HepG2 (cell line): ENCODE results near the gene RTEL1. TPM values are rescaled to one million over a fixed set of nuclear protein-coding genes. Genes with fewer than 3 reads are reported as not detected.

Source experiments
- CAMTA2 ChIP-seq: sonication (generic); formaldehyde crosslinking; IDR thresholded peaks from 2 replicates; pipeline ENCODE4 v1.4.0; 2020; ENCODE audit warnings: mild to moderate bottlenecking, missing genetic modification reagents, borderline replicate concordance
- CERS6 ChIP-seq: sonication (generic); formaldehyde crosslinking; IDR thresholded peaks from 2 replicates; pipeline ENCODE4 v1.5.0; 2020; ENCODE audit warnings: missing genetic modification reagents
- CREB3 ChIP-seq: sonication (generic); formaldehyde crosslinking; IDR thresholded peaks from 2 replicates; pipeline ENCODE4 v1.5.0; 2020; ENCODE audit warnings: missing genetic modification reagents
- DMTF1 ChIP-seq: sonication (generic); formaldehyde crosslinking; IDR thresholded peaks from 2 replicates; pipeline ENCODE4 v1.4.0; 2020; ENCODE audit warnings: mild to moderate bottlenecking, missing genetic modification reagents
- FLYWCH1 ChIP-seq: sonication (generic); formaldehyde crosslinking; IDR thresholded peaks from 2 replicates; pipeline ENCODE4 v1.8.1; 2023; ENCODE audit warnings: mild to moderate bottlenecking, missing genetic modification reagents
- ISX ChIP-seq: sonication (generic); formaldehyde crosslinking; conservative IDR thresholded peaks from 2 replicates; pipeline ENCODE4 v1.5.0; 2020; ENCODE audit warnings: missing genetic modification reagents
- JARID2 ChIP-seq: sonication (generic); formaldehyde crosslinking; IDR thresholded peaks from 2 replicates; pipeline ENCODE4 v1.8.1; 2023; ENCODE audit warnings: missing genetic modification reagents, inconsistent platforms; ENCODE audit not compliant: insufficient replicate concordance
- KDM4B ChIP-seq: sonication (generic); formaldehyde crosslinking; IDR thresholded peaks from 2 replicates; pipeline ENCODE4 v1.4.0; 2020; ENCODE audit warnings: missing genetic modification reagents
- KLF9 ChIP-seq: IDR thresholded peaks from 2 replicates; pipeline ENCODE4 v1.6.1; 2016; ENCODE audit warnings: low read depth
- NBN ChIP-seq: fragments of 450-650 bp; conservative IDR thresholded peaks from 2 replicates; pipeline ENCODE4 v1.6.1; 2017
- NRL ChIP-seq: sonication (generic); formaldehyde crosslinking; IDR thresholded peaks from 2 replicates; pipeline ENCODE4 v1.5.0; 2020; ENCODE audit warnings: missing genetic modification reagents, mild to moderate bottlenecking, moderate library complexity, borderline replicate concordance
- POGZ ChIP-seq: sonication (generic); formaldehyde crosslinking; IDR thresholded peaks from 2 replicates; pipeline ENCODE4 v1.4.0; 2020; ENCODE audit warnings: mild to moderate bottlenecking, missing genetic modification reagents
- RBAK ChIP-seq: sonication (generic); formaldehyde crosslinking; IDR thresholded peaks from 2 replicates; pipeline ENCODE4 v1.5.1; 2020; ENCODE audit warnings: mild to moderate bottlenecking, missing genetic modification reagents
- SALL2 ChIP-seq: sonication (generic); formaldehyde crosslinking; IDR thresholded peaks from 2 replicates; pipeline ENCODE4 v1.8.1; 2023; ENCODE audit warnings: mild to moderate bottlenecking, missing genetic modification reagents, inconsistent platforms
- SIX4 ChIP-seq: sonication (generic); formaldehyde crosslinking; IDR thresholded peaks from 2 replicates; pipeline ENCODE4 v1.4.0; 2020; ENCODE audit warnings: missing genetic modification reagents
- TBL1XR1 ChIP-seq: fragments of 150-350 bp; IDR thresholded peaks from 2 replicates; pipeline ENCODE4 v1.6.1; 2014; ENCODE audit warnings: borderline replicate concordance, low read length; ENCODE audit not compliant: partially characterized antibody
- ZFP91 ChIP-seq: sonication (generic); formaldehyde crosslinking; IDR thresholded peaks from 2 replicates; pipeline ENCODE4 v1.9.0; 2022; ENCODE audit warnings: missing genetic modification reagents, mild to moderate bottlenecking, borderline replicate concordance
- ZNF468 ChIP-seq: sonication (generic); formaldehyde crosslinking; IDR thresholded peaks from 2 replicates; pipeline ENCODE4 v1.8.0; 2022; ENCODE audit warnings: mild to moderate bottlenecking, moderate library complexity, missing genetic modification reagents
- ZNF615 ChIP-seq: sonication (generic); formaldehyde crosslinking; IDR thresholded peaks from 2 replicates; pipeline ENCODE4 v1.5.0; 2020; ENCODE audit warnings: mild to moderate bottlenecking, missing genetic modification reagents, borderline replicate concordance
- ZNF709 ChIP-seq: sonication (generic); formaldehyde crosslinking; IDR thresholded peaks from 2 replicates; pipeline ENCODE4 v1.5.0; 2020; ENCODE audit warnings: mild to moderate bottlenecking, missing genetic modification reagents
- ZNF782 ChIP-seq: sonication (generic); formaldehyde crosslinking; IDR thresholded peaks from 2 replicates; pipeline ENCODE4 v1.4.0; 2020; ENCODE audit warnings: missing genetic modification reagents, mild to moderate bottlenecking, borderline replicate concordance
- ZNF879 ChIP-seq: sonication (generic); formaldehyde crosslinking; IDR thresholded peaks from 2 replicates; pipeline ENCODE4 v1.8.1; 2023; ENCODE audit warnings: missing genetic modification reagents
- polyA plus RNA-seq, 8 experiments: library from polyadenylated mRNA; depleted of rRNA in 3 of 8; stranded (reverse) in 7 of 8; unstranded in 1 of 8; fragments of >200 nt; fragmentation: Illumina TruSeq in 4 of 8; extraction: Trizol in 4 of 8; gene quantifications; 2 replicates each; pipeline versions ENCODE4 v1.2.1 to v1.2.3, GENCODE V29; 2011 to 2016; ENCODE audit warnings: low read depth in 4 of 8, missing spikeins in 1 of 8, mixed read lengths in 1 of 8; ENCODE audit not compliant: insufficient read depth in 1 of 8
- total RNA-seq, 5 experiments: library from RNA; depleted of rRNA; stranded (reverse); fragments of >200 nt; fragmentation: Illumina TruSeq; extraction: Trizol; gene quantifications; 2 replicates each; pipeline ENCODE4 v1.2.3, GENCODE V29; 2016; ENCODE audit warnings: low read depth in 1 of 5

The RTEL1 gene
- total and polyA plus RNA-seq, 2 of the 13 experiments (the other 11 are each of a cell fraction or from before 2014, with no cell fraction given), result 21.8 to 36.4 TPM

GRCh38 chr20:63628246-63628975, 29.7 kb upstream of the RTEL1 start (continued):
- TF ChIP-seq ZFP91 (CRISPR knock-in tag) (peak; percentile 91), NBN (no peak), JARID2 (CRISPR knock-in tag) (peak; percentile 96), DMTF1 (CRISPR knock-in tag) (no peak), ZNF709 (CRISPR knock-in tag) (peak; percentile 90), RBAK (CRISPR knock-in tag) (peak; percentile 82), ZNF782 (CRISPR knock-in tag) (peak; percentile 91; the same call in 1 of the 2 replicates), ZNF468 (CRISPR knock-in tag) (0 out of 2 replicates have a peak, but pooled peaks have one; percentile 23), FLYWCH1 (CRISPR knock-in tag) (peak; percentile 95; the same call in 1 of the 2 replicates), SALL2 (peak; percentile 92; the same call in 1 of the 2 replicates), ISX (CRISPR knock-in tag) (peak; percentile 31; the same call in 1 of the 2 replicates), ZNF615 (CRISPR knock-in tag) (no peak; the same call in 1 of the 2 replicates), ZNF879 (CRISPR knock-in tag) (peak; percentile 82; the same call in 1 of the 2 replicates), KDM4B (peak; percentile 99), KLF9 (CRISPR knock-in tag) (peak; percentile 94), CERS6 (CRISPR knock-in tag) (no peak), SIX4 (CRISPR knock-in tag) (peak; percentile 83; the same call in 1 of the 2 replicates), CREB3 (CRISPR knock-in tag) (no peak; the same call in 1 of the 2 replicates), CAMTA2 (CRISPR knock-in tag) (no peak), TBL1XR1 (peak; percentile 71), POGZ (CRISPR knock-in tag) (peak; percentile 88), NRL (CRISPR knock-in tag) (peak; percentile 28; the same call in 1 of the 2 replicates)
